Kidney epithelial cell (primary cell): Measurements from ENCODE around the gene MEIOSIN. TPM values are rescaled to one million over a fixed set of nuclear protein-coding genes. Genes with fewer than 3 reads are reported as not detected.

Experiments
- DNase-seq: peaks from one replicate; pipeline ENCODE4 v3.0.0-alpha.2; 2010; ENCODE audit warnings: low read depth
- H3K27me3 ChIP-seq: 2 replicates; pipeline ENCODE4 v1.6.0; 2011; ENCODE audit warnings: low read length; ENCODE audit not compliant: control insufficient read depth, insufficient read depth
- H3K36me3 ChIP-seq: 2 replicates; pipeline ENCODE4 v1.5.1; 2011; ENCODE audit warnings: low read length; ENCODE audit not compliant: control insufficient read depth, insufficient read depth
- H3K4me3 ChIP-seq: 2 replicates; pipeline ENCODE4 v1.5.1; 2011; ENCODE audit warnings: low read depth, mild to moderate bottlenecking, control low read depth, low read length
- total RNA-seq: library from RNA; depleted of rRNA; stranded (reverse); fragments of >200 nt; gene quantifications from 2 replicates; pipeline ENCODE4 v1.2.3, GENCODE V29; 2015
- TF ChIP-seq, protein P1 (sequence below): IDR thresholded peaks from 2 replicates; pipeline ENCODE4 v1.5.1; 2011; ENCODE audit warnings: mild to moderate bottlenecking, moderate library complexity, low read length, control low read depth, inconsistent platforms; ENCODE audit not compliant: insufficient read depth, poor library complexity, severe bottlenecking

MEIOSIN gene
- total RNA-seq, 1 donor from 2014 or later: not detected

DNA sequence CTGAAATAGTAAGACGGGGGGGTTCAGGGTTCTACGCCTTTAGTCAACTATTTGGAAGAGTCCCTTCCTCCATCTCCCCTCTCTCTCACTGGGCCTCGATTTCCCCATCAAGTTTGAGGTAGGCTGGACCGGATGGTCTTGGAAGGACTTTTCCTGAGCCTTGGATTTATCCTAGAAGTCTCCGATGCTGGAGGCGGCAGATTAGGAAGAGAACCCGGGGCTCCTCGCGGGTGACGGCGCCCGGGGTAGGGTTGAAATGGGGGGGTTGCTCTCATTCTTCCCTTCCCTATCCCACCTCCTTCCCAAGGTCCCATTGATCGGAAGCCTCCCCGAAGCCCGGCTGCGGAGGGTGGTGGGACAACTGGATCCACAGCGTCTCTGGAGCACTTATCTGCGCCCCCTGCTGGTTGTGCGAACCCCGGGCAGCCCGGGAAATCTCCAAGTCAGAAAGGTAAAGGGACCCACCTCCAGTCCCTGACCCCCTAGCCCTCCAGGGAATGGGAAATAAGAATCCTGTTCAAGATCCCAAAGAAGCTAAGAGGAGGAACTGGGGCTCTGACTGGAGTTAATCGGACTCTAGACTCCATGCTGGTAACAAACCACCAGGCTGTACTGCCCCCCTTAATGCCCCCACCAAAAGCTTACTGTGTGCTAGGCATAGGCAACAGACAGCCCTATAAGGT is 40.0 kb upstream of the MEIOSIN start:
- no peak for DNase-seq
- Histone ChIP-seq H3K27me3 (no peaks in the 10 kb centered on the region), H3K36me3 (no peaks in the 10 kb centered on the region), H3K4me3 (peak overlapping the region; percentile 82)
- TF ChIP-seq, protein P1, sequence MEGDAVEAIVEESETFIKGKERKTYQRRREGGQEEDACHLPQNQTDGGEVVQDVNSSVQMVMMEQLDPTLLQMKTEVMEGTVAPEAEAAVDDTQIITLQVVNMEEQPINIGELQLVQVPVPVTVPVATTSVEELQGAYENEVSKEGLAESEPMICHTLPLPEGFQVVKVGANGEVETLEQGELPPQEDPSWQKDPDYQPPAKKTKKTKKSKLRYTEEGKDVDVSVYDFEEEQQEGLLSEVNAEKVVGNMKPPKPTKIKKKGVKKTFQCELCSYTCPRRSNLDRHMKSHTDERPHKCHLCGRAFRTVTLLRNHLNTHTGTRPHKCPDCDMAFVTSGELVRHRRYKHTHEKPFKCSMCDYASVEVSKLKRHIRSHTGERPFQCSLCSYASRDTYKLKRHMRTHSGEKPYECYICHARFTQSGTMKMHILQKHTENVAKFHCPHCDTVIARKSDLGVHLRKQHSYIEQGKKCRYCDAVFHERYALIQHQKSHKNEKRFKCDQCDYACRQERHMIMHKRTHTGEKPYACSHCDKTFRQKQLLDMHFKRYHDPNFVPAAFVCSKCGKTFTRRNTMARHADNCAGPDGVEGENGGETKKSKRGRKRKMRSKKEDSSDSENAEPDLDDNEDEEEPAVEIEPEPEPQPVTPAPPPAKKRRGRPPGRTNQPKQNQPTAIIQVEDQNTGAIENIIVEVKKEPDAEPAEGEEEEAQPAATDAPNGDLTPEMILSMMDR: peak; percentile 94

DNA sequence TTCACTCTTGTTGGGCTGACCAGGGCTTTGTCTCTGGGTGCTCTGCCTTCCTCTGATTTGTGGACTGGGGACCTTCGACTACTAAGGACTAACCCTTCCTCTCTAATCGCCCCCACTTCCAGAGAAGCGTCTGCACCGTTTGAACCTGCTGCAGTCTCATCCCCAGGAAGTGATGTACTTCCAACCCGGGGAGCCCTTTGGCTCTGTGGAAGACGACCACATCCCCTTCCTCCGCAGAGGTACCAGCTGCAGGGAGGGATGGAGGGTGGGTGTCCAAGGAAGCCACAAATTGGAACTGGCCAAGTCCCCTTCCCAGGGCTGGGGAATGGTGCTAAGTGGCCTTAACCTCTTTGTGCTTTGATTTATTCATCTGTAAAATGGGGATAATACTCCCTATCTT is 31.6 kb upstream of the MEIOSIN start:
- Histone ChIP-seq H3K4me3 (no peak overlapping the region), H3K36me3 (peaks cover 2% of the 10 kb centered on the region), H3K27me3 (no peaks in the 10 kb centered on the region)
- TF ChIP-seq, protein P1: no peak
- no peak for DNase-seq

DNA sequence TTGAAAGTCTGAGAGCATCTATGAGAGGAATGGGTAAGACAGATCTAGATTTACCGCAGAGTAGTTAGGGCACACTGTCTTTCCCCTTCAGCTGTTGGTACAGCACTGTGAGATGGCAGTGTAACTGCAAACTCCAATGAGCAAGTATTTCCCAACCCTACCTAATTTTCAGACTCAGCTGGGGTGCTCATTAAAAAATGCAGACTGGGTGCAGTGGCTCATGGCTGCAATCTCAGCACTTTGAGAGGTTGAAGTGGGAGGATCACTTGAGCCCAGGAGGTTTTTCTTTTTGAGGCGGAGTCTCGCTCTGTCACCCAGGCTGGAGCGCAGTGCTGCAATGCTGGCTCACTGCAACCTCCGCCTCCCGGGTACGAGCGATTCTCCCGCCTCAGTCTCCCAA is 28.1 kb upstream of the MEIOSIN start:
- Histone ChIP-seq H3K27me3 (no peaks in the 10 kb centered on the region), H3K36me3 (peaks cover 2% of the 10 kb centered on the region), H3K4me3 (no peak overlapping the region)
- TF ChIP-seq, protein P1: no peak
- DNase-seq: no peak

DNA sequence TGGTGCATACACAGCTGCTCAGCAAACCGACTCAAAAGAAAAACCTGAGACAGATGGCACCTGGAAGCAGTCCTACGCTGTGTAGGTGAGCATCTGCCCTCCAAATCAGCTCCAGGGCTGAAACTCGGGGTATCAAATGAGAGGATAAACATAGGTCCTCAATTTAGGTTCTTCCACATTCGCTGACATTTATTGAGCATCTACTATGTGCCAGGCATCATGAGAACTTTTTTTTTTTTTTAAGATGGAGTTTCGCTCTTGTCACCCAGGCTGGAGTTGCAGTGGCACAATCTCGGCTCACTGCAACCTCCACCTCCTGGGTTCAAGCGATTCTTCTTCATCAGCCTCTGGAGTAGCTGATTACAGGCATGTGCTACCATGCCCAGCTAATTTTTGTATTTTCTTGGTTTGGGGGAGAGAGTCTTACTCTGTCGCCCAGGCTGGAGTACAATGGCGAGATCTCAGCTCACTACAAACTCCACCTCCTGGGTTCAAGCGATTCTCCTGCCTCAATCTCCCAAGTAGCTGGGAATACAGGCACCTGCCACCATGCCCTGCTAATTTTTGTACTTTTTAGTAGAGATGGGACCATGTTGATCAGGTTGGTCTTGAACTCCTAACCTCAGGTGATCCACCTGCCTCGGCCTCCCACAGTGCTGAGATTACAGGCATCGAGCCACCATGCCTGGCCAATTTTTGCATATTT is 27.4 kb upstream of the MEIOSIN start:
- TF ChIP-seq, protein P1: no peak
- Histone ChIP-seq H3K36me3 (peaks cover 2% of the 10 kb centered on the region), H3K27me3 (no peaks in the 10 kb centered on the region), H3K4me3 (no peak overlapping the region)
- no peak for DNase-seq

DNA sequence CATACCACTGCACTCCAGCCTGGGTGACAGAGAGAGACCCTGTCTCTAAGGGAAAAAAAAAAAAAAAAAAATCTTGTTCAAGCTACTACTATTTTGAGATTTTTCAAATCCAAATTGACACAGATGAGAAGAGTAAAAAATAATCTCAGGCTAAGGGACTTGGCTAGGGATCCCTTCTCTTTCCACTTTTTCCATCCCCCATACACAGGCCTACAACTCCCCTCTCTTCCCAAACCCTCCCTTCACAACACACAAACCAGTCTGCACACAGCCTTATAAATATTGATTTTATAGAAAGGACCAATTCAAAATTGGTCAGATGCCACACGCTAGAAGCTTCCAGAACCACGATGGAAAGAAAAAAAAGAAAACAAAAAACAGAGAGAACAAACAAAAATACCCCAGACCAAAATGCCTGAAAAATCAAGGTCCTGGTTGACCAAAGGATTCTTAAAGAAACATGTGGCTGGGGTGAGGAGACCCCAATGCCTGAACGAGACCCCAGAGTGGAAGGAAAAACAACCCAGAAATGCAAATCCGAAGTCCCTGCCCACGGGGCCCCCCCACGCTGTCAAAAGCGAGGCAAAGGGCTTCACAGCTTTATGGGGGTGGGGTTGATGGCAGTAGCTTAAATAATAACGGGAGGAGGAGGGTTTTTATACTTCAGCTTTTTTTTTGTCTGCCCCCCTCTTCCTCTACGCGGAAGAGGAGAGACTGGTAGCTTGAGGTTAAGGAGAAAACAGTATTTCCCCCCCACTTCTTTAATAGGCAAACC is 22.7 kb upstream of the MEIOSIN start:
- no peaks in the 10 kb centered on the region for H3K27me3 ChIP-seq
- no peaks in the 10 kb centered on the region for H3K36me3 ChIP-seq
- no peak for DNase-seq
- no peak overlapping the region for H3K4me3 ChIP-seq
- TF ChIP-seq, protein P1: no peak
